Measurements from ENCODE around the gene MARK2. TPM values are rescaled to one million over a fixed set of nuclear protein-coding genes. Genes with fewer than 3 reads are reported as not detected.

MARK2 gene
- polyA plus RNA-seq, 1 donor (not counting 4 experiments of a cell fraction or from before 2014, with no cell fraction given): 20.8 TPM

DNA sequence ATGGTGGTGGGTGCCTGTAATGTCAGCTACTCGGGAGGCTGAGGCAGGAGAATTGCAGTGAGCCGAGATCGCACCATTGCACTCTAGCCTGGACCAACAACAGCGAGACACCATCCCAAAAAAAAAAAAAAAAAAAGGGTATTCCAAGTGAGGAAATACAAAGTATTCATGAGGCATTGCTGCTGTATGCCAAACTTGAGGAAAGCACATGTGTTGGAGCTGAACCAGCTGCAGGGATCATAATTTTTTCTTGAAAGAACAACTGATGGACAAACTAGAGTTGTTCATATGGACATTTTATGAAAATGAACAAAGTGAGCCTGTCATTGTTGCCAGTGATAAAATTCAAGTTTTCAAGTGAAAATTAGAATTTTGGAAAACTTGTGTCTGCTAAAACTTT is 15.8 kb downstream of the MARK2 start:
- no peaks in the 10 kb centered on the region for H3K9me1 ChIP-seq (ENCODE audit: control insufficient read depth, extremely low read depth, insufficient read depth, low read length)
- dilution Hi-C loops (cut with MboI; ENCODE audit: extremely low pct_ligation_motif_present, low sequenced_read_pairs): no loop called here
- no peaks in the 10 kb centered on the region for H3K4me1 ChIP-seq (ENCODE audit: control insufficient read depth, extremely low read depth, insufficient read depth, low read length)
- TF ChIP-seq CTCF (optimal IDR thresholded peaks at IDR 0.05 in 1 of 3, IDR thresholded peaks at IDR 0.05 in 1 of 3, conservative IDR thresholded peaks at IDR 0.05 in 1 of 3; ENCODE audit: extremely low read depth in 1 of 3, insufficient read depth in 2 of 3, low read length in 3 of 3) (no peak), EZH2 (IDR thresholded peaks at IDR 0.05; ENCODE audit: low read length) (no peak)
- H3K4me2 ChIP-seq (ENCODE audit: control insufficient read depth, extremely low read depth, insufficient read depth, low read depth, low read length): no peak overlapping the region
- H3K9ac ChIP-seq (ENCODE audit: control insufficient read depth, extremely low read depth, insufficient read depth, low read length): no peak overlapping the region
- no peak overlapping the region for H3K4me3 ChIP-seq (ENCODE audit: control insufficient read depth in 2 of 3, extremely low read depth in 1 of 3, insufficient read depth in 2 of 3, low read depth in 1 of 3, low read length in 3 of 3)
- peaks cover 6 to 7% of the 10 kb centered on the region in 2 experiments for H3K36me3 ChIP-seq (ENCODE audit: control insufficient read depth in 2 of 2, extremely low read depth in 1 of 2, insufficient read depth in 2 of 2, low read length in 2 of 2)
- FAIRE-seq (no peak), DNase-seq (ENCODE audit: low read depth, low spot score) (no peak)
- H2AFZ ChIP-seq (ENCODE audit: control insufficient read depth, low read length): no peak overlapping the region
- H3K27ac ChIP-seq (ENCODE audit: control insufficient read depth, insufficient read depth, low read length): no peak overlapping the region
- peaks cover 72% of the 10 kb centered on the region for H3K79me2 ChIP-seq (ENCODE audit: control insufficient read depth, insufficient read depth, low read length)
- no peaks in the 10 kb centered on the region for H3K9me3 ChIP-seq (ENCODE audit: control insufficient read depth, low read depth, low read length)
- no peaks in the 10 kb centered on the region for H4K20me1 ChIP-seq (ENCODE audit: control insufficient read depth, extremely low read depth, insufficient read depth, low read length)
- no peaks in the 10 kb centered on the region for H3K27me3 ChIP-seq (ENCODE audit: control insufficient read depth, extremely low read depth, insufficient read depth, low read length)

- Histone ChIP-seq H3K9me3 (ENCODE audit: control insufficient read depth, low read depth, low read length) (no peaks in the 10 kb centered on the region), H4K20me1 (ENCODE audit: control insufficient read depth, extremely low read depth, insufficient read depth, low read length) (no peaks in the 10 kb centered on the region), H2AFZ (ENCODE audit: control insufficient read depth, low read length) (no peak overlapping the region), H3K4me3 (ENCODE audit: control insufficient read depth in 2 of 3, extremely low read depth in 1 of 3, insufficient read depth in 2 of 3, low read depth in 1 of 3, low read length in 3 of 3) (no peak overlapping the region), H3K9me1 (ENCODE audit: control insufficient read depth, extremely low read depth, insufficient read depth, low read length) (no peaks in the 10 kb centered on the region), H3K27ac (ENCODE audit: control insufficient read depth, insufficient read depth, low read length) (no peak overlapping the region), H3K4me2 (ENCODE audit: control insufficient read depth, extremely low read depth, insufficient read depth, low read depth, low read length) (no peak overlapping the region), H3K36me3 (ENCODE audit: control insufficient read depth in 2 of 2, extremely low read depth in 1 of 2, insufficient read depth in 2 of 2, low read length in 2 of 2) (peaks cover under 1 to 6% of the 10 kb centered on the region in 2 experiments), H3K9ac (ENCODE audit: control insufficient read depth, extremely low read depth, insufficient read depth, low read length) (no peak overlapping the region), H3K4me1 (ENCODE audit: control insufficient read depth, extremely low read depth, insufficient read depth, low read length) (no peaks in the 10 kb centered on the region), H3K79me2 (ENCODE audit: control insufficient read depth, insufficient read depth, low read length) (peaks cover 67% of the 10 kb centered on the region), H3K27me3 (ENCODE audit: control insufficient read depth, extremely low read depth, insufficient read depth, low read length) (no peaks in the 10 kb centered on the region)
- dilution Hi-C loops (cut with MboI; ENCODE audit: extremely low pct_ligation_motif_present, low sequenced_read_pairs): no loop called here
- FAIRE-seq (no peak), DNase-seq (ENCODE audit: low read depth, low spot score) (no peak)
- no peak for TF ChIP-seq EZH2 (IDR thresholded peaks at IDR 0.05; ENCODE audit: low read length)
- no peak for TF ChIP-seq CTCF (optimal IDR thresholded peaks at IDR 0.05 in 1 of 3, IDR thresholded peaks at IDR 0.05 in 1 of 3, conservative IDR thresholded peaks at IDR 0.05 in 1 of 3; ENCODE audit: extremely low read depth in 1 of 3, insufficient read depth in 2 of 3, low read length in 3 of 3)
Observed at GRCh38 chr11:63855975-63856374, 17.1 kb downstream of the MARK2 start.

Measured in keratinocyte (primary cell).